Right kidney (tissue), 9 donors: ENCODE data around the gene VN1R2.
A peak's percentile ranks its signal among the peaks of the same experiment; 100 is the strongest.
"Not testable (repeated sequence)": the region's sequence is repeated elsewhere in the genome, so short reads cannot be mapped to it uniquely, and the experiment has no call there.

Experiments used
- DNase-seq: peaks from one replicate; pipeline ENCODE4 v3.0.0-alpha.2; 2016
- long read RNA-seq, 8 donors: transcript quantifications; one replicate each; lab custom pipeline, GENCODE V29; 2026

Gene VN1R2
- long read RNA-seq, donor 1: 0 reads
- long read RNA-seq, donor 2: 0 reads
- long read RNA-seq, donor 3: 0 reads
- long read RNA-seq, donor 4: 0 reads
- long read RNA-seq, donor 5: 0 reads
- long read RNA-seq, donor 6: 0 reads
- long read RNA-seq, donor 7: 0 reads
- long read RNA-seq, donor 8: 0 reads

GRCh38 chr19:53257715-53258342 lies at the start of gene VN1R2:
TSS of gene VN1R2 (plus strand) at chr19:53258292. CDS start at chr19:53258376, 84 bp downstream.
- not testable (repeated sequence) for DNase-seq

GRCh38 chr19:53211554-53211953 lies 46.5 kb upstream of the VN1R2 start:
- DNase-seq: not testable (repeated sequence)

GRCh38 chr19:53212703-53213320 lies 45.3 kb upstream of the VN1R2 start:
- no peak for DNase-seq

- DNase-seq: not testable (repeated sequence)
Observed at GRCh38 chr19:53222716-53223115, 35.4 kb upstream of the VN1R2 start.

- no peak for DNase-seq
Observed at GRCh38 chr19:53224606-53225005, 33.5 kb upstream of the VN1R2 start.

GRCh38 chr19:53237114-53237777 lies 20.8 kb upstream of the VN1R2 start:
- DNase-seq: no peak

- no peak for DNase-seq
Observed at GRCh38 chr19:53246498-53246897, 11.6 kb upstream of the VN1R2 start.

- peak; percentile 92 for DNase-seq
Observed at GRCh38 chr19:53254411-53255341, 3.4 kb upstream of the VN1R2 start, which contains the start of gene ZNF677. TSS of gene ZNF677 (minus strand) at chr19:53254873. CDS start at chr19:53251550, 3,323 bp downstream.

GRCh38 chr19:53267623-53268022 lies 9.5 kb downstream of the VN1R2 start, which contains the start of gene VN1R4:
TSS of gene VN1R4 (minus strand) at chr19:53267723. CDS start at chr19:53267665, 58 bp downstream.
- not testable (repeated sequence) for DNase-seq

- not testable (repeated sequence) for DNase-seq
Observed at GRCh38 chr19:53269861-53270260, 11.8 kb downstream of the VN1R2 start.

- DNase-seq: no peak
Observed at GRCh38 chr19:53272044-53272443, 14.0 kb downstream of the VN1R2 start.

- DNase-seq: no peak
Observed at GRCh38 chr19:53275480-53275879, 17.4 kb downstream of the VN1R2 start.

GRCh38 chr19:53281947-53282346 lies 23.9 kb downstream of the VN1R2 start:
- not testable (repeated sequence) for DNase-seq

GRCh38 chr19:53285087-53285486 lies 27.0 kb downstream of the VN1R2 start:
- no peak for DNase-seq

- no peak for DNase-seq
Observed at GRCh38 chr19:53290758-53291549, 32.9 kb downstream of the VN1R2 start.

- no peak for DNase-seq
Observed at GRCh38 chr19:53294786-53295441, 36.8 kb downstream of the VN1R2 start.

GRCh38 chr19:53301341-53301740 lies 43.2 kb downstream of the VN1R2 start:
- not testable (repeated sequence) for DNase-seq

GRCh38 chr19:53308339-53308811 lies 50.3 kb downstream of the VN1R2 start:
- DNase-seq: peak; percentile 56
